IMR-90 (cell line): ENCODE data around the gene HSD17B14. TPM values are rescaled to one million over a fixed set of nuclear protein-coding genes. Genes with fewer than 3 reads are reported as not detected.

Source experiments
- ATAC-seq: fragments of 200-7000 bp; cut with Tn5 transposase; 2 replicates; pipeline ENCODE4 v1.9.1; 2020; ENCODE audit warnings: low read depth, mild to moderate bottlenecking, moderate library complexity
- BruUV-seq: library from RNA; stranded (reverse); fragments of 400-500 nt; replicated peaks from 2 replicates; lab custom pipeline; 2021; lab: Mats Ljungman, UMichigan
- CTCF ChIA-PET: fragments of 300-600 bp; formaldehyde crosslinking; extraction: SDS; loops from one replicate; lab custom pipeline; 2021; ENCODE audit warnings: antibody characterized with exemption; lab: Yijun Ruan, JAX
- POLR2A ChIA-PET: fragments of 300-600 bp; sonication (Branson Sonifier 250); formaldehyde crosslinking; loops from one replicate; lab custom pipeline; 2022; ENCODE audit warnings: antibody characterized with exemption; ENCODE audit not compliant: unreplicated experiment; lab: Charles Lee
- DNase-seq: peaks from one replicate; pipeline ENCODE4 v3.0.0; 2013
- H2AFZ ChIP-seq: replicated peaks from 2 replicates; pipeline ENCODE3; 2013; ENCODE audit warnings: low read length, mild to moderate bottlenecking; ENCODE audit not compliant: poor library complexity
- H2AK5ac ChIP-seq: 2 replicates; pipeline ENCODE4 v1.6.1; 2013; ENCODE audit warnings: low read depth, low read length, inconsistent platforms
- H2AK9ac ChIP-seq: replicated peaks from 2 replicates; pipeline ENCODE3; 2013; ENCODE audit warnings: mild to moderate bottlenecking, low read depth, low read length, moderate library complexity; ENCODE audit not compliant: poor library complexity
- H2BK120ac ChIP-seq: 2 replicates; pipeline ENCODE4 v1.6.1; 2013; ENCODE audit warnings: low read depth, low read length, inconsistent platforms
- H2BK15ac ChIP-seq: 3 replicates; pipeline ENCODE4 v1.6.1; 2013; ENCODE audit warnings: low read depth, low read length, inconsistent platforms
- H2BK20ac ChIP-seq: 2 replicates; pipeline ENCODE4 v1.6.1; 2013; ENCODE audit warnings: low read depth, mild to moderate bottlenecking, inconsistent platforms, low read length, moderate library complexity
- H2BK5ac ChIP-seq: 2 replicates; pipeline ENCODE4 v1.6.1; 2013; ENCODE audit warnings: mild to moderate bottlenecking, low read depth, low read length, inconsistent platforms; ENCODE audit not compliant: poor library complexity, severe bottlenecking
- H3K14ac ChIP-seq: replicated peaks from 2 replicates; pipeline ENCODE4 v1.6.1; 2013; ENCODE audit warnings: low read depth, low read length, inconsistent platforms
- H3K18ac ChIP-seq: 2 replicates; pipeline ENCODE4 v1.6.1; 2013; ENCODE audit warnings: low read depth, low read length, control low read depth
- H3K23ac ChIP-seq: 2 replicates; pipeline ENCODE4 v1.6.1; 2013; ENCODE audit warnings: low read depth, low read length, inconsistent platforms
- H3K27ac ChIP-seq: 2 replicates; pipeline ENCODE4 v1.5.1; 2013; ENCODE audit warnings: mild to moderate bottlenecking, control low read depth, low read length; ENCODE audit not compliant: insufficient read depth
- H3K27me3 ChIP-seq: 2 replicates; pipeline ENCODE4 v1.6.1; 2013; ENCODE audit warnings: low read length; ENCODE audit not compliant: control insufficient read depth, insufficient read depth
- H3K36me3 ChIP-seq: 2 replicates; pipeline ENCODE4 v1.6.1; 2013; ENCODE audit warnings: low read length, mixed read lengths; ENCODE audit not compliant: control insufficient read depth, insufficient read depth
- H3K4ac ChIP-seq: 2 replicates; pipeline ENCODE4 v1.6.1; 2013; ENCODE audit warnings: low read depth, low read length, inconsistent platforms
- H3K4me1 ChIP-seq: 2 replicates; pipeline ENCODE4 v1.6.1; 2013; ENCODE audit warnings: low read length, mixed read lengths; ENCODE audit not compliant: control insufficient read depth, insufficient read depth
- H3K4me2 ChIP-seq: 2 replicates; pipeline ENCODE4 v1.6.1; 2013; ENCODE audit warnings: low read depth, mild to moderate bottlenecking, control low read depth, low read length, moderate library complexity
- H3K4me3 ChIP-seq: 2 replicates; pipeline ENCODE4 v1.5.1; 2013; ENCODE audit warnings: low read depth, mild to moderate bottlenecking, control low read depth, low read length, moderate library complexity; ENCODE audit not compliant: insufficient read depth
- H3K56ac ChIP-seq: 2 replicates; pipeline ENCODE4 v1.6.1; 2013; ENCODE audit warnings: low read length, inconsistent platforms; ENCODE audit not compliant: insufficient read depth; ENCODE audit errors: extremely low read depth
- H3K79me1 ChIP-seq, 2 experiments: 2 replicates each; pipeline ENCODE4 v1.6.1; 2013; ENCODE audit warnings: low read length in 2 of 2, inconsistent platforms in 1 of 2, low read depth in 1 of 2
- H3K9ac ChIP-seq: 2 replicates; pipeline ENCODE4 v1.6.1; 2013; ENCODE audit warnings: low read depth, low read length, control low read depth
- H3K9me1 ChIP-seq: 2 replicates; pipeline ENCODE4 v1.6.1; 2013; ENCODE audit warnings: low read length, inconsistent platforms; ENCODE audit not compliant: insufficient read depth
- H3K9me3 ChIP-seq: 2 replicates; pipeline ENCODE4 v1.6.1; 2013; ENCODE audit warnings: low read length; ENCODE audit not compliant: control insufficient read depth, insufficient read depth
- H4K20me1 ChIP-seq: 2 replicates; pipeline ENCODE4 v1.6.1; 2013; ENCODE audit warnings: low read length, inconsistent platforms; ENCODE audit not compliant: insufficient read depth
- H4K5ac ChIP-seq: 2 replicates; pipeline ENCODE4 v1.6.1; 2013; ENCODE audit warnings: mild to moderate bottlenecking, low read depth, low read length, control low read depth
- H4K8ac ChIP-seq, 2 experiments: 2 replicates each; pipeline ENCODE4 v1.6.1; 2013; ENCODE audit warnings: low read depth in 2 of 2, low read length in 2 of 2, control low read depth in 1 of 2, inconsistent platforms in 1 of 2
- H4K91ac ChIP-seq: 2 replicates; pipeline ENCODE4 v1.6.1; 2013; ENCODE audit warnings: low read depth, low read length, inconsistent platforms; ENCODE audit not compliant: insufficient read depth
- CHD1 ChIP-seq: IDR thresholded peaks from 2 replicates; pipeline ENCODE4 v1.6.1; 2012; ENCODE audit warnings: low read depth, low read length, improper control_type of control experiment
- CTCF ChIP-seq: conservative IDR thresholded peaks from 2 replicates; pipeline ENCODE4 v1.5.1; 2012; ENCODE audit warnings: mild to moderate bottlenecking, low read depth, low read length, improper control_type of control experiment
- ELK1 ChIP-seq: fragments of 150-350 bp; IDR thresholded peaks from 2 replicates; pipeline ENCODE4 v1.6.1; 2016; ENCODE audit warnings: low read depth, mild to moderate bottlenecking, low read length, moderate library complexity, borderline replicate concordance
- MAZ ChIP-seq: IDR thresholded peaks from 2 replicates; pipeline ENCODE4 v1.6.1; 2012; ENCODE audit warnings: low read depth, mild to moderate bottlenecking, low read length, improper control_type of control experiment, moderate library complexity, borderline replicate concordance
- RAD21 ChIP-seq: IDR thresholded peaks from 2 replicates; pipeline ENCODE4 v1.6.1; 2012; ENCODE audit warnings: low read length, improper control_type of control experiment
- RCOR1 ChIP-seq: IDR thresholded peaks from 2 replicates; pipeline ENCODE4 v1.6.1; 2012; ENCODE audit warnings: mild to moderate bottlenecking, low read length, improper control_type of control experiment; ENCODE audit not compliant: insufficient replicate concordance
- RFX5 ChIP-seq: IDR thresholded peaks from 2 replicates; pipeline ENCODE4 v1.8.0; 2012; ENCODE audit warnings: low read depth, mild to moderate bottlenecking, low read length, moderate library complexity
- SMC3 ChIP-seq: fragments of 150-350 bp; IDR thresholded peaks from 2 replicates; pipeline ENCODE4 v1.6.1; 2016; ENCODE audit warnings: low read depth, mild to moderate bottlenecking, antibody characterized with exemption, low read length, moderate library complexity
- USF2 ChIP-seq: fragments of 150-350 bp; IDR thresholded peaks from 2 replicates; pipeline ENCODE4 v1.6.1; 2017; ENCODE audit warnings: mild to moderate bottlenecking, antibody characterized with exemption, low read length, low read depth
- WGBS, 2 experiments: methylation state at CpG; one replicate each; pipeline versions ENCODE4 v1.1.5 to v1.1.7; 2013; ENCODE audit warnings: missing lambda C conversion rate in 2 of 2; ENCODE audit not compliant: insufficient read length in 1 of 2; ENCODE audit errors: extremely low coverage in 2 of 2; 5-methylcytosine and 5-hydroxymethylcytosine counted together
- dilution Hi-C: fragments of 300-500 bp; cut with HindIII; formaldehyde crosslinking; loops from one replicate; pipeline ENCODE4 v1.14.3; 2018; ENCODE audit warnings: low sequenced_read_pairs; ENCODE audit not compliant: unreplicated experiment
- in situ Hi-C: fragments of 300-500 bp; cut with MboI; formaldehyde crosslinking; loops from 3 replicates; pipeline ENCODE4 v1.14.3; 2019; ENCODE audit warnings: low sequenced_read_pairs, inconsistent platforms, mixed read lengths
- intact Hi-C: fragments of 100-400 bp; cut with micrococcal nuclease; formaldehyde crosslinking; loops from 2 replicates; pipeline ENCODE4 v1.10.0; 2022
- polyA plus RNA-seq, 3 experiments: library from polyadenylated mRNA; depleted of rRNA; stranded (reverse); fragments of >200 nt; gene quantifications; 2 replicates each; pipeline ENCODE4 v1.2.3, GENCODE V29; 2012; ENCODE audit warnings: low replicate concordance in 1 of 3
- total RNA-seq: library from RNA; depleted of rRNA; stranded (reverse); fragments of >200 nt; gene quantifications from 2 replicates; pipeline ENCODE4 v1.2.3, GENCODE V29; 2012

HSD17B14 gene
- total and polyA plus RNA-seq, 2 of the 4 experiments (the other 2 are of a cell fraction), result 0.54 to 4.5 TPM

GRCh38 chr19:48768994-48769713, 67.1 kb downstream of the HSD17B14 start:
- WGBS, 2 experiments, result 59% methylated on average over 3 of the region's 11 CpGs; no CpG with 5 or more reads in 1 of the 2 experiments
- H2BK20ac ChIP-seq, result no peak overlapping the region
- no peak overlapping the region for H2AFZ ChIP-seq
- no peaks in the 10 kb centered on the region for H3K79me1 ChIP-seq
- H3K27me3 ChIP-seq, result peaks cover 37% of the 10 kb centered on the region
- dilution Hi-C loops (no loop called here), intact Hi-C loops (no loop called here), in situ Hi-C loops (no loop called here)
- H3K4ac ChIP-seq, result no peak overlapping the region
- no peak overlapping the region for H3K4me3 ChIP-seq
- DNase-seq (no peak), ATAC-seq (no peak)
- no peak overlapping the region for H2AK5ac ChIP-seq
- BruUV-seq, result no TSS peak
- no peak overlapping the region for H3K23ac ChIP-seq
- H3K18ac ChIP-seq, result no peak overlapping the region
- H3K36me3 ChIP-seq, result no peaks in the 10 kb centered on the region
- H2AK9ac ChIP-seq, result no peak overlapping the region
- POLR2A ChIA-PET, result no interaction called here
- no peak overlapping the region for H2BK15ac ChIP-seq
- no peak overlapping the region for H2BK120ac ChIP-seq
- H4K91ac ChIP-seq, result no peak overlapping the region
- H4K5ac ChIP-seq, result no peak overlapping the region
- no peaks in the 10 kb centered on the region for H3K4me1 ChIP-seq
- no peak overlapping the region for H3K4me2 ChIP-seq
- no peaks in the 10 kb centered on the region for H3K9me3 ChIP-seq
- no peak for TF ChIP-seq ELK1
- no peak for TF ChIP-seq RAD21
- no peak for TF ChIP-seq USF2
- TF ChIP-seq CHD1, result no peak
- no peak for TF ChIP-seq RFX5
- no peak for TF ChIP-seq MAZ
- TF ChIP-seq RCOR1, result no peak
- TF ChIP-seq CTCF, result no peak
- TF ChIP-seq SMC3, result no peak
- no peaks in the 10 kb centered on the region for H4K20me1 ChIP-seq
- no peak overlapping the region for H3K56ac ChIP-seq
- CTCF ChIA-PET, result interaction anchor here (0.6 kb wide), 1 partner anchor 117 kb away, joined by 8 read pairs; no protein-coding TSS in a partner anchor
- no peaks in the 10 kb centered on the region for H3K9me1 ChIP-seq
- no peak overlapping the region for H4K8ac ChIP-seq
- H2BK5ac ChIP-seq, result no peak overlapping the region
- H3K14ac ChIP-seq, result no peak overlapping the region
- H3K9ac ChIP-seq, result no peak overlapping the region
- no peak overlapping the region for H3K27ac ChIP-seq
